GM04504 (cell line): ENCODE measurements around the gene EPB41L4B.

ENCODE experiments used
- DNase-seq: peaks from one replicate; pipeline ENCODE4 v3.0.0-alpha.2; 2012; ENCODE audit warnings: low read depth

Gene EPB41L4B

GRCh38 chr9:109269839-109270238 lies 51.0 kb downstream of the EPB41L4B start:
- no peak for DNase-seq

DNA sequence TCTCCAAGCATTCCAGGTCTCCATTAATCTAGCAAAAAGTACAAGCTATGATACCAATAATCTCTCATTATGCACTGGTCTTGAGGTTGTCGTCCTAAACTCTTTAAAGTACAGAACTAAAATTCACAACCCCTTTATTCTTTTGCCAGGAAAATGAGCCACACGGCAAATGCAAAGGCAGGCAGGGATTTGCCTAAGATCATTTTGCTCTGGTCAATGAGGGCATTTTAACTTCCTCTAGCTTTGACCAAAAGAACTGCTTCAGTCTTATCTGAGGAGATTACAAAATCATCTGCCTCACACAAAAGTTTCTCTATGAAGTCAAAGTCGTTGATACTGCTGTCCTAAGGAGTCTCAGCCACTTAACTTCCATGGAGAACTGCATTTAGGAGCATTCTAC lies 51.8 kb downstream of the EPB41L4B start:
- no peak for DNase-seq

- no peak for DNase-seq
These were observed 53.3 kb downstream of the EPB41L4B start for GRCh38 chr9:109267555-109267954.

- DNase-seq: no peak
These were observed 55.8 kb downstream of the EPB41L4B start for GRCh38 chr9:109264877-109265587.

GRCh38 chr9:109263358-109263757 lies 57.5 kb downstream of the EPB41L4B start:
- no peak for DNase-seq

DNA sequence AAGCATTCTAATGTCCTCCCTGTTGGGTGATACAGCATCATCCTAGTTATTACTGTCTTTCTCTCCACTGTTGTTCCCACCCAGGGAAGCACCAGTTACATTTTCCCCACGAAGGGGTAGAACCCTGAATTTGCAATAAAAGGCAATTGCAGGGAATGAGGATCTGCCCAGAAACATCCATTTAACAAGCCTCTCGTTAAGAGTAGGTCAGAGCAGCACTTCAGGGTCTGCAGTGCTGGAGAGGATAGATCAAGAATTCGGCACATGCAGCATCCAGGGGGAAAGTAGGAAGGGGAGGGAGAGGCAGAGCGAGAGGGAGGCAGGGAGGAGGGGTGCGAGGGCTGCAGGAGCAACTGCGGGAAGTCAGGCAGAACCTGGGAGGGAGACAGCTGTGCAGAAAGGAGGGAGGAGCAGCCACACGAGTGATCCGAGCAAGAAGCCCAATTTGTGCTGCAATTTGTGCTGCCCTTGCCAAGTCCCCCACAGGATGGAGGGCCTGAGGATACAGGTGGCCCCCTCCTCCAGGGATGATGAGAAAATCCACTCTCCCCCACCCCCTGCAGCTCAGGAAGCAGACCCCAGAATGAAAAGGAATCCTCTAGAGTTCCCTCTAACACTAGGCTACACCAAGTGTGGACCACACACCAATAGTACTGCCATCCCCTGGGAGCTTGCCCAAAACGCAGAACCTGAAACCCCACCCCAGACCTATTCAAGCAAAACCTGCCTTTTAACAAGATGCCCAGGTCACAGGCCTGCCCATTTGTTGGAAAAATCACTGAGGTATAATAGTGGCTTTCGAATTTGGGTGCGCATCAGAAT lies 62.2 kb downstream of the EPB41L4B start:
- no peak for DNase-seq

- DNase-seq: no peak
These were observed 64.5 kb downstream of the EPB41L4B start for GRCh38 chr9:109256336-109256735.

DNA sequence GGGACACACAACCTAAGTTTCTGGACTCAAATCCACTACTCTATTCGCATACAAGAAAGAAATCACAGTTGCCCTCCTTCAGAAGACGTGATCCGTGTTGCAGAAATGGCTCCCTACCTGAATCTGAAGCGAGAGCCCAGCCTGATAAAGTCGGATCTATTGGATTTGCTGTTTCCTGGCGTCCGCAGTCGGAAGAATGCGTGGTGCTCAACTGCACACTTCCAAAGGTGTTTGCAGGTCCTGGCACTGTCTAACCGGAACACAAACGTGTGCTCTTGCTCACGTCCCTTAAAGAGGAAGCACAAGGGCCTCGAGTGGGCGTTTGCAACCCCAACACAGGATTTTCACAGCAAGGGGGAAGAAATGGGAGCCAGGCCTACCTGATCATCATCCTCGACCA lies 65.5 kb downstream of the EPB41L4B start:
- no peak for DNase-seq

- no peak for DNase-seq
These were observed 66.5 kb downstream of the EPB41L4B start for GRCh38 chr9:109254317-109254716.

- DNase-seq: no peak
These were observed 67.1 kb downstream of the EPB41L4B start for GRCh38 chr9:109253637-109254284.

DNA sequence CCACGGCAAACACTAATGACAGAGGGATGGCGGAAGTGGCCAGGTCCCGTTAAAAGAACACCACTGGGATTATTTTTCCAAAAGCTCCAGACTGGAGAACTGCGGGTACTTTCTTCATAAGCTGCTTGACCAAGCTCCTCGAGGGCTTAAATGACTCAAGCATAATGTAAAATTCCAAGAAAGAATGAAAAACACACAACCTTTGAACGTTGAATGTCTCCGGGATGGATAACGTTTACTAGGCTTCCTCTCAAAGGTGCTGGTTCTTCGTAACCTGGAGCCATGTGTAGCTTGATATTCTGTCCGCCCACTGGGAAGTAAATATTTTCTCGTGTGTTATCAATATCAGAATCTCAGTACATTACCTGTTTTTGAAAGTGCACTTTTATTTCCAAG lies 67.6 kb downstream of the EPB41L4B start:
- no peak for DNase-seq

- no peak for DNase-seq
These were observed 68.6 kb downstream of the EPB41L4B start for GRCh38 chr9:109252291-109252690.

DNA sequence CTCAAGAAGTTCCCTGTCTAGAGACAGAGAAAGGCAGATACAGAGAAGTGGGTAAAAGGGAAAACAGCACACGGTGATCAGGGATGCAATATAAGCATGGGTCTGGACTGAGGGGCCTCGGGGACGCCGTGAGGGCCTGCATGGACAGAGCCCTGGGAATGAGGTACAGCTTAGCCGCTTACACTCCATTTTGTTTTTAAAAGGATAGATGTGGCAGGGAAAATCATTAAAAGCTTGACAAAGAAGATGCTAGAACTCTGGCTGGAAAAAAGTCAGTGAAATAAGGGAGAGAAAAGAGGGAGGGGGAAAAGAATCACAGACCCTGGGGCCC lies 69.1 kb downstream of the EPB41L4B start:
- no peak for DNase-seq

- no peak for DNase-seq
These were observed 69.6 kb downstream of the EPB41L4B start for GRCh38 chr9:109251080-109251775.

- no peak for DNase-seq
These were observed 70.1 kb downstream of the EPB41L4B start for GRCh38 chr9:109250771-109251079.

GRCh38 chr9:109250311-109250741 lies 70.5 kb downstream of the EPB41L4B start:
- DNase-seq: no peak

GRCh38 chr9:109249615-109250014 lies 71.2 kb downstream of the EPB41L4B start:
- no peak for DNase-seq

GRCh38 chr9:109248133-109248581 lies 72.7 kb downstream of the EPB41L4B start:
- no peak for DNase-seq

DNA sequence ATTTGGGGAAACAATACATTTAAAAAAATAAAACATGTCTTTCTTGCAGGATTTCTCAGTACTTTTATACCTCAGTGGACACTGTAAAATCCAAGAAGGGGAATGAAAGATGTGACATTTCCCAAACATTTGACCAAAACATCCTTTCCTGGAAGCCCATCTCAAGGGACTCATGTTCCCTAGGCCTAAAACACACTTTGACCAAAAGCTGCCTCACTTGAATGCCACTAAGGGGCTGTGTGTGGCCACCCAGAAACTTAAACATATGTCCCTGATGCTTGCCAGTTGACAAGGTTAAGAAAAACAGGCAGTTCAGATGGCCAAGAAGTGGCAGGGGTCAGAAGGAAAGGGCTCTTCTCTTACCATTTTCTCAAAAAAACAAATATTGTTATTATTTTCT lies 73.6 kb downstream of the EPB41L4B start:
- DNase-seq: no peak

- DNase-seq: no peak
These were observed 74.3 kb downstream of the EPB41L4B start for GRCh38 chr9:109246533-109246932.

DNA sequence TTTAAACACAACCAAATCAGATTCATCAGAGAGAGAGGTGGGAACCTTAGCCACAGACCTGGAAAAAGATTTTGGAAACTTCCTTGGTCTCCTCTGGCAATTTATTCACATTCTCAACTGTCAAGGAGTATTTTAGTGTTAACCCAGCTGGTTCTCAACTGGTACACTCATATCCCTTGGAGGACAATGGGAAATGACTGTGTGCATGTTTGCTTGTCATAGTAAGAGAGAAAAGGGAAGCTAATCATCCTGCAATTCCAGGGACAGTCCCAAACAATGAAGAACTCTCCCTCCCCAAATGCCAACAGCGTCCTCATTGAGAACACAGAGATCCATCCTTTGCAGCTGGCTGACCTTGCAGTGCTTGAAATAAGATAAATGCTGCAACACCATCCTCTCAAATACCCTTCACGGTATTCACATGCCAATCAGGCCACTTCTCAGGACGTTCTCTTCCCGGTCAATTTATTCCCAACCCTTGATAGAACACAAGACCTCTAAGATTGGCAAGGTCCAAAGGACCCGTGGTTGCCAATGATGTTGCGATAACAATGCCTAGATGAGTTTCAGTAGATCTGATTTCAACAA lies 75.5 kb downstream of the EPB41L4B start:
- DNase-seq: no peak
